ENCODE results near the gene TNIK. TPM values are rescaled to one million over a fixed set of nuclear protein-coding genes. Genes with fewer than 3 reads are reported as not detected.

TNIK gene
- total RNA-seq, 4 donors from 2014 or later: 32.9 to 41.7 (median 38.0) TPM

DNA sequence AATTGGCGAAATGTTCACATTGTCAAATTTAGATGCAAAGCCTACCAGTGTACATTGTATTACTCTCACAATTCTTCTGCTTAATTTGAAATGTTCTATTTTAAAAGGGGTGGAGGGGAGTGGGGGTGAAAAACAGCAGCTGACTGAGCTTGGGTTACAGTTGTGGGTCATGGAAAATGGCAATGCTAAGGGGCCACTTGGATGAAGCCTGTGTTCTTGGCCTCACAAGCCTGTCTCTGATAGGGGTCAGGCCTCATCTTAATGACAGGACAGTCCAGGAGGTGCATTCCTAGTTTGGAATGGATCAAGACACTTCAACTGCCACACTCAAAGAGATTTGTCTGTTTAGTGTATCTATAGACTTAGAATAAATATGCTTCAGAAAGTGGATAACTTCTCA, 158.2 kb downstream of the TNIK start:
- Histone ChIP-seq H3K4me1 (peaks cover 0 to 45% (median 4%) of the 10 kb centered on the region in 3 donors), H3K4me3 (no peak overlapping the region), H3K27ac (peak overlapping the region in 2 of 4 donors; percentile 14 to 15), H3K36me3 (no peaks in the 10 kb centered on the region), H3K9me3 (no peaks in the 10 kb centered on the region), H3K27me3 (no peaks in the 10 kb centered on the region)
- TF ChIP-seq EP300 (IDR thresholded peaks at IDR 0.05): no peak
- TF ChIP-seq POLR2AphosphoS5 (IDR thresholded peaks at IDR 0.05): no peak
- TF ChIP-seq POLR2A (IDR thresholded peaks at IDR 0.05): no peak
- TF ChIP-seq, protein P1, sequence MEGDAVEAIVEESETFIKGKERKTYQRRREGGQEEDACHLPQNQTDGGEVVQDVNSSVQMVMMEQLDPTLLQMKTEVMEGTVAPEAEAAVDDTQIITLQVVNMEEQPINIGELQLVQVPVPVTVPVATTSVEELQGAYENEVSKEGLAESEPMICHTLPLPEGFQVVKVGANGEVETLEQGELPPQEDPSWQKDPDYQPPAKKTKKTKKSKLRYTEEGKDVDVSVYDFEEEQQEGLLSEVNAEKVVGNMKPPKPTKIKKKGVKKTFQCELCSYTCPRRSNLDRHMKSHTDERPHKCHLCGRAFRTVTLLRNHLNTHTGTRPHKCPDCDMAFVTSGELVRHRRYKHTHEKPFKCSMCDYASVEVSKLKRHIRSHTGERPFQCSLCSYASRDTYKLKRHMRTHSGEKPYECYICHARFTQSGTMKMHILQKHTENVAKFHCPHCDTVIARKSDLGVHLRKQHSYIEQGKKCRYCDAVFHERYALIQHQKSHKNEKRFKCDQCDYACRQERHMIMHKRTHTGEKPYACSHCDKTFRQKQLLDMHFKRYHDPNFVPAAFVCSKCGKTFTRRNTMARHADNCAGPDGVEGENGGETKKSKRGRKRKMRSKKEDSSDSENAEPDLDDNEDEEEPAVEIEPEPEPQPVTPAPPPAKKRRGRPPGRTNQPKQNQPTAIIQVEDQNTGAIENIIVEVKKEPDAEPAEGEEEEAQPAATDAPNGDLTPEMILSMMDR (IDR thresholded peaks at IDR 0.05): no peak
- 100% methylated on average over 1 of the region's 1 CpG for WGBS, 2 donors (ENCODE audit: low coverage in 1 of 2)
- ATAC-seq: no peak

DNA sequence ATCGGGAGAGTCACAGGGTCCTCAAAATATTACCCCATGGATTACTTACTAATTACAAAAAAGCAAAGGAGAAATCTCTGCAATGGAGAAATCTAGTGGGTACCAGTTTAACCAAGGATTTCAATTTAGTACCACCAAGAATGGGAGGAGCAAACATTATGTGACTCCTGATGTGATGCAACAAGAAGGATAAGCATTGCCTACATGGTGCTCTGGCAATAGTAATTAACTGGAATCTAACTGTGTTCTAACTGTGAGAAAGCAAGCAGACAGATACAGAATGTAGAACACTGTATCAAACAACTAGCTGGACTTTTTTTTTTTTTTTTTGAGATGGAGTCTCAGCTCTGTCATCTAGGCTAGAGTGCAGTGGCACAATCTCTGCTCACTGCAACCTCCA, 159.2 kb downstream of the TNIK start:
- Histone ChIP-seq H3K4me1 (peaks cover 0 to 45% (median 5%) of the 10 kb centered on the region in 3 donors), H3K27ac (peak overlapping the region in 1 of 4 donors; percentile 14), H3K36me3 (no peaks in the 10 kb centered on the region), H3K27me3 (no peaks in the 10 kb centered on the region), H3K9me3 (no peaks in the 10 kb centered on the region), H3K4me3 (no peak overlapping the region)
- 78% methylated on average over 1 of the region's 1 CpG; no CpG with 5 or more reads in 1 of the 2 donors for WGBS, 2 donors (ENCODE audit: low coverage in 1 of 2)
- ATAC-seq: no peak
- TF ChIP-seq EP300 (IDR thresholded peaks at IDR 0.05): no peak
- TF ChIP-seq POLR2A (IDR thresholded peaks at IDR 0.05): no peak
- TF ChIP-seq, protein P1 (IDR thresholded peaks at IDR 0.05): no peak
- no peak for TF ChIP-seq POLR2AphosphoS5 (IDR thresholded peaks at IDR 0.05)

DNA sequence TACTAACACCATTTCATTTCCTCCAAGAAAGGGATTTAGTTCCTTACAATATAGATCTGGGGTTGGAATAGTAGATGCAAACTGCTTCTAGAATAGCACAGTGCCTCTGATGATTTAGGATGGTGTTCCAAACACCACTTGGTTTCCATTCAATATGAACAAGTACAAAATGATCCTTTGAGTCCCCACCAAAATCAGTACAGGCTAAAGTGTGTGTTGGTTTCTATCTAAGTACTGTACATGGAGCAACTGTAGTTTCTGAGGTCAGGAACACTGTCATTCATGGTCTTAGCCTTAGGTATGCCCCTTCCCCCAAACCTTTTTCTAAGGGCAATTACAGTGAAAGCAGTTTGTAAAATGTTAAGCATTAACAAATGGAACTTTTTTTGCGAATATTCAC, 162.3 kb downstream of the TNIK start:
- Histone ChIP-seq H3K27ac (no peak overlapping the region), H3K4me3 (no peak overlapping the region), H3K4me1 (peaks cover 5 to 56% (median 6%) of the 10 kb centered on the region in 3 donors), H3K9me3 (no peaks in the 10 kb centered on the region), H3K36me3 (no peaks in the 10 kb centered on the region), H3K27me3 (no peaks in the 10 kb centered on the region)
- WGBS, 2 donors (ENCODE audit: low coverage in 1 of 2): 0 to 29% methylated on average over 1 of the region's 1 CpG
- no peak for TF ChIP-seq POLR2A (IDR thresholded peaks at IDR 0.05)
- TF ChIP-seq EP300 (IDR thresholded peaks at IDR 0.05): no peak
- TF ChIP-seq, protein P1 (IDR thresholded peaks at IDR 0.05): no peak
- no peak for TF ChIP-seq POLR2AphosphoS5 (IDR thresholded peaks at IDR 0.05)
- ATAC-seq: no peak

DNA sequence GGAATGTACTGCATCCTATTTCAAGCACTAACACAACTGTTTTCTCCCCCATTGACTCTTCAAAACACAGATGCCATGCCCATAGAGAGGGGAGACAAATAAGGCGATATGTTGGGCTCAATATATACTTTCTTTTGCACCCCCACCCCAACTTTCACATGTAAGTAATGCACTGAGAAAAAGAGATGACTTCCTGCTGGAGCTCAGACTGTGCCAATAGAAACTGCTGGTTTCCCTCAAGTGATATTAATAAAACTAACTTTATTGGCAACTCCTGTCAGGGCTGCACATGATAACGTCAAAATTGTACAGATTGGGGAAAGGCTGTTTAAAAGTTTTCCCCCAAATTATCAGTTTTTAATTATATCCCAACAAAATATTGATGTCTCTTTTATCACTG, 163.0 kb downstream of the TNIK start:
- Histone ChIP-seq H3K4me3 (no peak overlapping the region), H3K9me3 (no peaks in the 10 kb centered on the region), H3K27ac (peak overlapping the region in 2 of 4 donors; percentile 74 to 79), H3K27me3 (no peaks in the 10 kb centered on the region), H3K36me3 (no peaks in the 10 kb centered on the region), H3K4me1 (peaks cover 5 to 59% (median 6%) of the 10 kb centered on the region in 3 donors)
- TF ChIP-seq, protein P1 (IDR thresholded peaks at IDR 0.05): no peak
- TF ChIP-seq EP300 (IDR thresholded peaks at IDR 0.05): no peak
- TF ChIP-seq POLR2AphosphoS5 (IDR thresholded peaks at IDR 0.05): no peak
- TF ChIP-seq POLR2A (IDR thresholded peaks at IDR 0.05): no peak
- WGBS, 2 donors (ENCODE audit: low coverage in 1 of 2): 73 to 78% methylated on average over 2 of the region's 2 CpGs
- no peak for ATAC-seq

Measured in gastroesophageal sphincter (tissue), 4 donors.